AG09309 (cell line): Measurements from ENCODE around the gene CCL4.
"Not testable (repeated sequence)": the region's sequence is repeated elsewhere in the genome, so short reads cannot be mapped to it uniquely, and the experiment has no call there.

Experiments used
- DNase-seq: peaks from one replicate; pipeline ENCODE4 v3.0.0-alpha.2; 2010; ENCODE audit warnings: low read depth
- H3K4me3 ChIP-seq: 2 replicates; pipeline ENCODE4 v1.5.1; 2011; ENCODE audit warnings: mild to moderate bottlenecking, low read depth, low read length, moderate library complexity; ENCODE audit not compliant: control insufficient read depth
- TF ChIP-seq, protein P1 (sequence below): IDR thresholded peaks from 2 replicates; pipeline ENCODE4 v1.5.1; 2011; ENCODE audit warnings: mild to moderate bottlenecking, low read depth, low read length, inconsistent platforms; ENCODE audit not compliant: insufficient read depth, control insufficient read depth; ENCODE audit errors: missing control alignments

CCL4 gene

DNA sequence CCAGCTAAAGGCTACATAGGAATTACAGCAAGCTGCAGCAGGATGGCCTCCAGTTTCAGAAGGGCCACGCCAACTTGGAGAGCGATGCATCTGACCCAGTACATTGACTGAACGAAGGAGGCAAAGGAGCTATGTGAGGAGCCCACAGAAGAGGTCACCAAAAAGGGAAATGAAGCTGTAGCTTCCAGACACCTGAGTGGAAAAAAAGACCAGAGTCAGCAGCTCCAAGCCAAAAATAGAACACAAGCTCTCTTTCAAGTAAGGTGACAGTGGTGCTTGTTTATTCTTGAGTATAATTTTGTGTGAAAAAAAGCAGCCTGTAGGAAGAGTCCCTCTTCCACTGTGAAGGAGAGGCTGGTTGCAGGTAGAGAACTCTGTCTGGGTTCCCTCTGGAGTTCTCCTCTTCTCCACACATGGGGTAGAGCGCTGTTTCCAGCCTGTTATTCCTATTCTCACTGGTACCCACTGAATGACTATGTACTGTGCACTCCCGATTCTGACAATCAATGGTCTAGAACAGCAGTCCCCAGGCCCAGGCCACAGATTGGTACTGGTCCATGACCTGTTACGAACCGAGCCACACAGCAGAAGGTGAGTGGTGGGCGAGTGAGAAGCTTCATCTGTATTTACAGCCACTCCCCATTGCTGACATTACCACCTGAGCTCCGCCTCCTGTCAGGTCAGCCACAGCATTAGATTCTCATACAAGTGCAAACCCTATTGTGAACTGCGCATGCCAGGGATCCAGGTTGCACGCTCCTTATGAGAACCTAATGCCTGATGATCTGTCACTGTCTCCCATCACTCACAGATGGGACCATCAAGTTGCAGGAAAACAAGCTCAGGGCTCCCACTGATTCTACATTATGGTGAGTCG, 15.1 kb downstream of the CCL4 start:
- DNase-seq = no peak
- TF ChIP-seq, protein P1, sequence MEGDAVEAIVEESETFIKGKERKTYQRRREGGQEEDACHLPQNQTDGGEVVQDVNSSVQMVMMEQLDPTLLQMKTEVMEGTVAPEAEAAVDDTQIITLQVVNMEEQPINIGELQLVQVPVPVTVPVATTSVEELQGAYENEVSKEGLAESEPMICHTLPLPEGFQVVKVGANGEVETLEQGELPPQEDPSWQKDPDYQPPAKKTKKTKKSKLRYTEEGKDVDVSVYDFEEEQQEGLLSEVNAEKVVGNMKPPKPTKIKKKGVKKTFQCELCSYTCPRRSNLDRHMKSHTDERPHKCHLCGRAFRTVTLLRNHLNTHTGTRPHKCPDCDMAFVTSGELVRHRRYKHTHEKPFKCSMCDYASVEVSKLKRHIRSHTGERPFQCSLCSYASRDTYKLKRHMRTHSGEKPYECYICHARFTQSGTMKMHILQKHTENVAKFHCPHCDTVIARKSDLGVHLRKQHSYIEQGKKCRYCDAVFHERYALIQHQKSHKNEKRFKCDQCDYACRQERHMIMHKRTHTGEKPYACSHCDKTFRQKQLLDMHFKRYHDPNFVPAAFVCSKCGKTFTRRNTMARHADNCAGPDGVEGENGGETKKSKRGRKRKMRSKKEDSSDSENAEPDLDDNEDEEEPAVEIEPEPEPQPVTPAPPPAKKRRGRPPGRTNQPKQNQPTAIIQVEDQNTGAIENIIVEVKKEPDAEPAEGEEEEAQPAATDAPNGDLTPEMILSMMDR = no peak
- no peak overlapping the region for H3K4me3 ChIP-seq

DNA sequence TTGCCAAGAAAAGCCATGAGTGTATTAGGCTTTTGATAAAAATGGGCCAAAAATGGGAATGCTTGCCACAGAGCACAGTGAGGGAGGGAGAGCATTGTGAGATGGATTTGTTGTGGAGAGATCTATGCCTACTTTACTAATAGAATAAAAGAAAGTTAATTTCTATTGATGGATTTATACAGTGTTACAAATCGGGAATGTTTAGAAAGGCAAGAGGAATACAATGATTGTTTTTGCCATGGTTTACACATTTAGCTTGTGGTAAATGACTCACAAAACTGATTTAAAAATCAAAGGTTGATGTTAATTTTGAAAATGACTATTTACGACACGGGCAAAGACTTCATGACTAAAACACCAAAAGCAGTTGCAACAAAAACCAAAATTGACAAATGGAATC, 16.6 kb downstream of the CCL4 start:
- no peak overlapping the region for H3K4me3 ChIP-seq
- TF ChIP-seq, protein P1 = no peak
- no peak for DNase-seq

DNA sequence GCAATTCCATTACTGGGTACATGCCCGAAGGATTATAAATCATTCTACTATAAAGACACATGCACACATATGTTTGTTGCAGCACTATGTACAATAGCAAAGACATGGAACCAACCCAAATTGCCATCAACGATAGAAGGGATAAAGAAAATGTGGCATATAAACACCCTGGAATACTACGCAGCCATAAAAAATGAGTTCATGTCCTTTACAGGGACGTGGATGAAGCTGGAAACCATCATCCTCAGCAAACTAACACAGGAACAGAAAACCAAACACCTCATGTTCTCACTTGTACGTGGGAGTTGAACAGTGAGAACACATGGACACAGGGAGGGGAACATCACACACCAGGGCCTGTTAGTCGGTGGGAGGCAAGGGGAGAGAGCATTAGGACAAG, 17.5 kb downstream of the CCL4 start:
- not testable (repeated sequence) for H3K4me3 ChIP-seq, DNase-seq

DNA sequence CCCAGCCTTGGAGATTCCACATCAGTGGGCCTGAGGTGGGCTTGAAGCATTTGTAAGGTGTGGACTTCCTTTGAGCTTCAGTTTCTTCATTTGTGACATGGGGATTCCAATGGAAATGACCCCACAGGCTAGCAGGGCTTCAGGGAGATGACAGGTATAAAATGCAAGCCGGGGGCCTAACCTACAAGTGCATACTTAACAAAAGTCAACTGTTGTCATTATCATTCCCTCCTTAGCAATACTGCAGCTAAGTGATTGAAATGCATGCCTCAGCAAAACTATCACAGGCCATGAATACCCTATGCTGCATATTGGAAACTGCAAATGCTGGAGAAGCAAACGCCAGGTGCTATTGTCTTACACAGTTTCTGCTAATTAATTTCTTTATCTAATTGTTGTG, 19.8 kb downstream of the CCL4 start:
- TF ChIP-seq, protein P1 = no peak
- no peak for DNase-seq
- no peak overlapping the region for H3K4me3 ChIP-seq

DNA sequence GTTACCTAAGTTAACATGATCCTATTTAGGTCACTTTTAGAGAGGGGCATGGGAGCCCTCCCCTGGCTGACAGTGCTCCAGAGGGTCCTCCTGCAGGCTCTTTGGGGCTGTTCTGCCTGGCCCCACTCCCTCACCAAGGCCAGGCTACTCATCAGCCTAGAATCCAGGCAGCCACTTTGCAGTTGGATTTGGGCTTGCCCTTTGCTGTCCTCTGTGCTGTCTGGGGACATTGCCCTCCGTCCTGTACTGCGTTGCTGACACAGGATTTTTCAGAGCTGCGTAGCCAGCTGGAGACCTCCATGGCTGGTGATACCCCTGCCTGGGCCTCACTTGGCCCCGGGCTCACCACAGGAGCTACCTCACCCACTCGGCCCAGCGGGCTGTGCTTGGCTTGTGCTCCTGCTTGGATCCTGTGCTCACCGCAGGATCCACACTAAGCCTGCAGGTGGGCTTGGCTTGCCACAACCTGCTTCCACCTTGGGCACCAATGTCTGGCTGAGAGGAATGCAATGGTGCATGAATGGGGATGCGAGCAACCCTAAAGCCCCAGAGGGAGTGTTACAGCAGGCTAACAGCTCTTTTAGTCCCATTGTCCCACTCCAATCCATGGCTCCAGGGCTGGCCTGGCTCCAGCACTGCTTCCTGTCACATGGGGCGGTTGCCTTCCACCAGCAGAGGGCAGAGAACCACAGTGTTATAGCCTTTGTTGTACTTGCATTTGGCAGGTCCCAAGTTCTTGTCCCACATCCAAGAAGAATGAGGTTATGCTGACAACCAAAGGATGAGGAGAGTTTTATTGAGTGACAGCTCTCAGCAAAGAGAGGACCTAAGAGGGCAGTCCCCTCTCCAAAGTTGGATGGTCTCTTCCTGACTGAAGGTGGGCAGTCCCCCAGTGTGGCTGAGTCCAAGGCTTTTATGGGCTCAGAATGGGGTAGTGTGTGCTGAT, 21.5 kb downstream of the CCL4 start:
- TF ChIP-seq, protein P1 = no peak

DNA sequence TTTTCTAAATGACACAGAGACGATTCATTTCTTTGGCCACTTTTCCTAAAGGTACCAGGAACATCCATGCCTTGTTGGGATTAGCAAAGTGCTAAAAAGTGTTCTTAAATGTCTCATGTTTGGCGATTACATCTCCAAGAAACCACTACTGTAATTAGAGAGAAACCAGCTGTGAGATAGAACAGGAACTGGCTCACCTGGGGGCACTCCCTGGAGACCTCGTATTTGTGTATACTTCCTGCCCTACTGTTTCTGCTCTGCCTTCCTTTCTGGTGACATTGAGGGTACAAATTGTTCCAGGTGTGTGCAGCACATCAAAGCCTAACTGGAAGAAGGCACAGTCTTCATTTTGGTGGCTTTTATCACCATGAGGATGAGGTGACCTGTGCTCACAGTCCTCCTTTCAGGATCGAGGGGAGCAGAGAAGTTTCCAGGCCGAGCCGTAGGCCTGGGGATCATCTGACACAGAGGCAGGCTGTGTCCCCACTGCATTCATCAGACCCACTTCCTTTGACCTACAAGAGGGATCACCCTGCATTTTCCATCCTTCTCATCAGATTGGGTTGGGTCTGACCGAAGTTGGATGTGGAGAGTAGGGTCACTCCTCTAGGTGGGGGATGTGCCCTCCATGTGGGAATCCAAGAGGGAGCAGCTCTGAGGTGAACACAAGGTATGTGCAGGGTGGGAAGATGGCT, 23.7 kb downstream of the CCL4 start:
- TF ChIP-seq, protein P1 = no peak
- DNase-seq = no peak
- H3K4me3 ChIP-seq = no peak overlapping the region

More for the DNA sequence above, 21.5 kb downstream of the CCL4 start:
- no peak overlapping the region for H3K4me3 ChIP-seq
- no peak for DNase-seq
